Upper lobe of left lung (tissue), 4 donors: ENCODE results near the gene GOLGA6L7.
"Not testable (repeated sequence)": the region's sequence is repeated elsewhere in the genome, so short reads cannot be mapped to it uniquely, and the experiment has no call there.

ENCODE experiments used
- EP300 ChIP-seq, 4 donors: sonication (generic); formaldehyde crosslinking; IDR thresholded peaks; one replicate each; pipeline ENCODE4 v1.5.1; 2017; ENCODE audit warnings: antibody characterized with exemption in 4 of 4, control low read depth in 2 of 4
- TF ChIP-seq, protein P1 (sequence below), 6 experiments: fragments of 450-650 bp in 4 of 6; fragments of 200-600 bp in 2 of 6; sonication (generic) in 2 of 6; IDR thresholded peaks; one replicate each; pipeline ENCODE4 v1.5.1; 2016 to 2019; ENCODE audit warnings: antibody characterized with exemption in 6 of 6

DNA sequence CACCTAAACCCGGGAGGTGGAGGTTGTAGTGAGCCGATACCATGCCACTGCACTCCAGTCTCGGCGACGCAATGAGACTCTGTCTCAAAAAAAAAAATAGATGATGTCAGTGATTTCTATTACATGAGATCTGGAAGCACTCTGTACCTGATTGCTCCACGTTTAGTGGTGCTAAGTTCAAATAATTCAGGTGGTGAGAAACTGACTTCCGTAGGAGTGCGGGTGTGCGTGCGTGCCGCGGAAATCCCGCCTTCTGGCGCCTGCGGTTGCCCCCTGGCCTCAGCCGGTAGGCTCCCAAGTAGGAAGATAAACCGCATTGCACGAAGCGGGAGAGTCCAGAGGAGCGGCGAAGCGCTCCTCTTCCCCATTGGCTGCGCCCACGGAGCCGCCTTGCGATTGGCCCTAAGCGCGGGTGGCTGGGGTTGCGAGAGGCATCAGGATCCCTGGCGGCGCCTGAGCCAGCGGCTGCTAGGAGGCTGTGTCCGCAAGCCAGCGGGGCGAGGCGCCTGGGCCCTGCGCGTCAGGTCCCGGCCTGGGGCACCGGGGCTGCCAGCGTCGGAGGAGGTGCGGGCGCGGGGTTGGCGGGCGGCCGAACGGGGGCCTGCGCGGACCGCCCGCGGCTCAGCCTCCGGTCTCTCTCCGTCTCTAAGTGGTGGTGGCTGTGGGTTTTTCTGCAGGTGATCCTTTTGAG lies 16.4 kb downstream of the GOLGA6L7 start:
- TF ChIP-seq, protein P1, sequence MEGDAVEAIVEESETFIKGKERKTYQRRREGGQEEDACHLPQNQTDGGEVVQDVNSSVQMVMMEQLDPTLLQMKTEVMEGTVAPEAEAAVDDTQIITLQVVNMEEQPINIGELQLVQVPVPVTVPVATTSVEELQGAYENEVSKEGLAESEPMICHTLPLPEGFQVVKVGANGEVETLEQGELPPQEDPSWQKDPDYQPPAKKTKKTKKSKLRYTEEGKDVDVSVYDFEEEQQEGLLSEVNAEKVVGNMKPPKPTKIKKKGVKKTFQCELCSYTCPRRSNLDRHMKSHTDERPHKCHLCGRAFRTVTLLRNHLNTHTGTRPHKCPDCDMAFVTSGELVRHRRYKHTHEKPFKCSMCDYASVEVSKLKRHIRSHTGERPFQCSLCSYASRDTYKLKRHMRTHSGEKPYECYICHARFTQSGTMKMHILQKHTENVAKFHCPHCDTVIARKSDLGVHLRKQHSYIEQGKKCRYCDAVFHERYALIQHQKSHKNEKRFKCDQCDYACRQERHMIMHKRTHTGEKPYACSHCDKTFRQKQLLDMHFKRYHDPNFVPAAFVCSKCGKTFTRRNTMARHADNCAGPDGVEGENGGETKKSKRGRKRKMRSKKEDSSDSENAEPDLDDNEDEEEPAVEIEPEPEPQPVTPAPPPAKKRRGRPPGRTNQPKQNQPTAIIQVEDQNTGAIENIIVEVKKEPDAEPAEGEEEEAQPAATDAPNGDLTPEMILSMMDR (IDR thresholded peaks at IDR 0.05), result not testable (repeated sequence)
- TF ChIP-seq EP300 (IDR thresholded peaks at IDR 0.05), result not testable (repeated sequence)
